GM10248 (cell line): Measurements from ENCODE around the gene LGR4.

Experiments
- CTCF ChIA-PET: fragments of 300-600 bp; sonication (Branson Sonifier 250); formaldehyde crosslinking; extraction: SDS; loops from one replicate; lab custom pipeline; 2021; ENCODE audit warnings: antibody characterized with exemption; lab: Yijun Ruan, JAX
- POLR2A ChIA-PET: fragments of 350-650 bp; sonication (Branson Sonifier 250); formaldehyde crosslinking; extraction: SDS; loops from one replicate; lab custom pipeline; 2020; ENCODE audit warnings: antibody characterized with exemption; lab: Yijun Ruan, JAX
- DNase-seq: peaks from one replicate; pipeline ENCODE4 v3.0.0; 2012; ENCODE audit errors: extremely low spot score
- CTCF ChIP-seq: IDR thresholded peaks from 2 replicates; pipeline ENCODE4 v1.5.1; 2012; ENCODE audit warnings: mild to moderate bottlenecking, low read depth; ENCODE audit errors: extremely low read depth, missing control alignments, control extremely low read depth

Gene LGR4

GRCh38 chr11:27385245-27385644 is 87.3 kb downstream of the LGR4 start:
- ChIA-PET CTCF (interaction anchor here (1.3 to 1.5 kb wide), 2 partner anchors 9 to 14 kb away, joined by 3 to 4 read pairs; no protein-coding TSS in a partner anchor), POLR2A (no interaction called here)
- no peak for DNase-seq
- TF ChIP-seq CTCF: no peak

- no peak for TF ChIP-seq CTCF
- ChIA-PET POLR2A (no interaction called here), CTCF (interaction anchor here (1.0 to 1.5 kb wide), 5 partner anchors 10 to 50 kb away, joined by 3 to 4 read pairs (median 3); no protein-coding TSS in a partner anchor)
- no peak for DNase-seq
Measured at GRCh38 chr11:27384227-27384626, 88.4 kb downstream of the LGR4 start.

- TF ChIP-seq CTCF: no peak
- CTCF ChIA-PET: interaction anchor here (1.2 to 1.4 kb wide), 3 partner anchors 9 to 21 kb away, joined by 3 to 4 read pairs (median 3); partner anchors contain the start of gene CCDC34
Measured at GRCh38 chr11:27383645-27384044, 88.9 kb downstream of the LGR4 start.

GRCh38 chr11:27381238-27381666 is 91.3 kb downstream of the LGR4 start:
- POLR2A ChIA-PET: no interaction called here
- DNase-seq: no peak
- no peak for TF ChIP-seq CTCF
- CTCF ChIA-PET: interaction anchor here (1.0 to 1.4 kb wide), 2 partner anchors 10 to 72 kb away, joined by 3 to 5 read pairs; no protein-coding TSS in a partner anchor

More at GRCh38 chr11:27383645-27384044, 88.9 kb downstream of the LGR4 start:
- POLR2A ChIA-PET: no interaction called here
- no peak for DNase-seq

GRCh38 chr11:27380771-27381170 is 91.8 kb downstream of the LGR4 start:
- ChIA-PET CTCF (interaction anchor here (1.0 to 1.4 kb wide), 2 partner anchors 11 to 72 kb away, joined by 3 to 5 read pairs; no protein-coding TSS in a partner anchor), POLR2A (no interaction called here)
- TF ChIP-seq CTCF: no peak
- no peak for DNase-seq

- ChIA-PET POLR2A (interaction anchor here (0.6 kb wide), 1 partner anchor 1107 kb away, joined by 3 read pairs; no protein-coding TSS in a partner anchor), CTCF (interaction anchor here (0.8 to 1.3 kb wide), 2 partner anchors 11 to 106 kb away, joined by 3 read pairs; no protein-coding TSS in a partner anchor)
- TF ChIP-seq CTCF: no peak
- no peak for DNase-seq
Measured at GRCh38 chr11:27379449-27379848, 93.1 kb downstream of the LGR4 start.
